Upper lobe of left lung (tissue), 4 donors: Measurements from ENCODE around the gene ZMYND8.

Experiments used
- CTCF ChIP-seq, 6 experiments: fragments of 450-650 bp in 4 of 6; fragments of 200-600 bp in 2 of 6; sonication (generic) in 2 of 6; IDR thresholded peaks; one replicate each; pipeline ENCODE4 v1.5.1; 2016 to 2019; ENCODE audit warnings: antibody characterized with exemption in 6 of 6
- POLR2A ChIP-seq, 4 donors: fragments of 450-650 bp; IDR thresholded peaks; one replicate each; pipeline ENCODE4 v1.5.1; 2016 to 2017; ENCODE audit warnings: antibody characterized with exemption in 4 of 4, mild to moderate bottlenecking in 2 of 4
- POLR2AphosphoS5 ChIP-seq, 2 donors: sonication (generic); formaldehyde crosslinking; IDR thresholded peaks; one replicate each; pipeline ENCODE4 v1.5.1; 2017; ENCODE audit warnings: antibody characterized with exemption in 2 of 2

- no peak for TF ChIP-seq CTCF (IDR thresholded peaks at IDR 0.05)
- TF ChIP-seq POLR2AphosphoS5 (IDR thresholded peaks at IDR 0.05), result no peak
- TF ChIP-seq POLR2A (IDR thresholded peaks at IDR 0.05), result no peak
These were observed 165.3 kb downstream of the ZMYND8 start for GRCh38 chr20:47191074-47191673.
